ENCODE data around the gene MTF1.

GRCh38 chr1:37890378-37891014, 31.1 kb upstream of the MTF1 start:
- TF ChIP-seq POLR2A (IDR thresholded peaks at IDR 0.05; ENCODE audit: low read length) (no peak), GATA1 (IDR thresholded peaks at IDR 0.05; ENCODE audit: low read depth, low read length) (no peak)

All from erythroblast (primary cell).